ENCODE results near the gene FARS2.

The FARS2 gene

DNA sequence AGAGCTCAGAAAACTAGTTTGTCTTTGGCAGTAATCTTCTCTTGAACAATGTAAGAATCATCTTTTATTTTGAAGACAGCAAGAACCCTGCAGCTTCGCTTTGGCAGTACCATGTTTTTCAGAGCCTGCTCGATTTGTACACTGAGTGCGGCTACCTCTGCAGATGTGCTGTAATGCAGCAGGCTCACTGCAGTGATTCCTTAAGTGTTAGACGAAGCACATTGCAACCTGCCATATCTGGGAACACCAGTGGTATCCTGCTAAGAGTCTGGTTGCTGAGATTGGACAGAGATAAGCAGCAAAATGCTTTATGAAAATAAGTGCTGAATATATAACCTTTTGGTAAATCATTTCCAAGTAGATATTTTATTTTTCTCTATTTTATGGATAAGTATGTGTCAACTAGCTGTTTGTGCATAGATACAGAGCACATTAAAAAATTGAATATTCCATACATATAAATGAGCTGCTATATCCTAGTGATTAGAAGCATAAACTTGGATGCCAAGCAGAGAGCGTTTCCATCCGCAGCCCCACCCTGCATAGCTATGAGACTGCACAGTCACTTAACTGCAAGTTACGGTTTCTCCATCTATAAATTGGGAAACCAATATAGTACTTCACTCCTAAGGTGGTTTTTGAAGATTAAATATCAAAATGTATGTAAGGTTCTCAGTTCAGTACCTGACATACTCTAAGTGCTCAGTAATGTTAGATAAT, 328.3 kb downstream of the FARS2 start:
- TF ChIP-seq LEF1 (IDR thresholded peaks at IDR 0.05; ENCODE audit: borderline replicate concordance) (no peak), ELF4 (IDR thresholded peaks at IDR 0.05) (no peak), L3MBTL2 (conservative IDR thresholded peaks at IDR 0.05) (no peak)
- TF ChIP-seq, protein P1, sequence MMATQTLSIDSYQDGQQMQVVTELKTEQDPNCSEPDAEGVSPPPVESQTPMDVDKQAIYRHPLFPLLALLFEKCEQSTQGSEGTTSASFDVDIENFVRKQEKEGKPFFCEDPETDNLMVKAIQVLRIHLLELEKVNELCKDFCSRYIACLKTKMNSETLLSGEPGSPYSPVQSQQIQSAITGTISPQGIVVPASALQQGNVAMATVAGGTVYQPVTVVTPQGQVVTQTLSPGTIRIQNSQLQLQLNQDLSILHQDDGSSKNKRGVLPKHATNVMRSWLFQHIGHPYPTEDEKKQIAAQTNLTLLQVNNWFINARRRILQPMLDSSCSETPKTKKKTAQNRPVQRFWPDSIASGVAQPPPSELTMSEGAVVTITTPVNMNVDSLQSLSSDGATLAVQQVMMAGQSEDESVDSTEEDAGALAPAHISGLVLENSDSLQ (IDR thresholded peaks at IDR 0.05), result no peak
- no peak for DNase-seq (ENCODE audit: extremely low spot score)
- CTCF ChIA-PET, result no interaction called here
- POLR2A ChIA-PET, result no interaction called here

DNA sequence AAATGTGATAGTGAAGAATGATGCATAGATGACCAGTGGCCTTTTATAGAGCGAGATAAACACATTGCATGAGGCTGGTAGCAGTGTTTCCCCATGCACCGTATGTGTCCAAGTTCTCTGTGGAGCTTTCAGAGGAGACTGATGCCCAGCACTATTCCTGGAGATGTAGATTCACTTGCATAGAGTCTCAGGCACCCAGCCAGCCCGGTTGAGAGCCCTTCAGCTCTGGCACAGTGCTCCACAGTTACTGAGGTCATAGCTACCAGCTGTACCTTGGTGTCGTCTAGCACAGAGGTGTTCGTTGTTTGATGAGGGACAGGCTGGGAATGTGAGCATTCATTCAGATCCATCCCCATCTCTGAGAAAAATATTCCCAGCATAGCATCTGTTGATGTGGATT, 328.9 kb downstream of the FARS2 start:
- no peak for TF ChIP-seq CTBP1 (IDR thresholded peaks at IDR 0.05; ENCODE audit: borderline replicate concordance)
- TF ChIP-seq BHLHE40 (IDR thresholded peaks at IDR 0.05; ENCODE audit: borderline replicate concordance), result no peak
- no peak for TF ChIP-seq TARDBP (IDR thresholded peaks at IDR 0.05)
- no peak for TF ChIP-seq L3MBTL2 (conservative IDR thresholded peaks at IDR 0.05)
- no peak for TF ChIP-seq ZNF384 (IDR thresholded peaks at IDR 0.05)
- no peak for TF ChIP-seq HDGF (IDR thresholded peaks at IDR 0.05; ENCODE audit: borderline replicate concordance)
- ChIA-PET CTCF (no interaction called here), POLR2A (no interaction called here)
- no peak for DNase-seq (ENCODE audit: extremely low spot score)

DNA sequence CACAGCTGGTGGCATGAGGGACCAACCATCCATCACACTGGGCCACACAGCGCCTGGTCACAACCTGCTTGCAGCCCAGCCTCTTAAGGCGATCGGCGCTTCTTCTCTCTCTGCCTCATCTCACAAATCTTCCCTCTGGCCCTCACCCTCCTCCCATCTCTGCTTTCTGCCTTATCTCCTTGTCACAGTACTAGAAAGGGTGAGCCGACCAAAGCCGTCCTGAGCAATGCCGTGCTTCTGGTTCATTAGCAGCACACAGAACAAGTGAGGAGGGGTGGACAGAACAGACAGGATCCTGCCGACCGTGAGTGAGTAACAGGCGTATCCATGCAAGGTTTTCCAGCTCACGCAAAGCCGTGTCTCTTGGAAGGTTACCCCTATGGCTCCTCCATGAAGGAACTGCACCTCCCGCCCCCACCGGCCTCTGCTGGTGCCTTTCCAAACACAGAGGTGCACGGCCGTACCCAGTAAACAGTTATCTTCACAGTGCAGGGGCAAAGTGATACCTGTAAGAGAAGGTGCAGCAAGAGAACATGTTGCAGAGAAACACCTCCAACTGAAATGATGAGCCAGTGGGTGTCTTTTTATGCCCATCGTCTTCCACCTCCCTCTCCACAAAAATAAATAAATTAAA, 331.7 kb downstream of the FARS2 start:
- DNase-seq (ENCODE audit: extremely low spot score), result no peak
- ChIA-PET CTCF (no interaction called here), POLR2A (no interaction called here)
- no peak for TF ChIP-seq ZNF384 (IDR thresholded peaks at IDR 0.05)
- TF ChIP-seq CTBP1 (IDR thresholded peaks at IDR 0.05; ENCODE audit: borderline replicate concordance), result no peak

DNA sequence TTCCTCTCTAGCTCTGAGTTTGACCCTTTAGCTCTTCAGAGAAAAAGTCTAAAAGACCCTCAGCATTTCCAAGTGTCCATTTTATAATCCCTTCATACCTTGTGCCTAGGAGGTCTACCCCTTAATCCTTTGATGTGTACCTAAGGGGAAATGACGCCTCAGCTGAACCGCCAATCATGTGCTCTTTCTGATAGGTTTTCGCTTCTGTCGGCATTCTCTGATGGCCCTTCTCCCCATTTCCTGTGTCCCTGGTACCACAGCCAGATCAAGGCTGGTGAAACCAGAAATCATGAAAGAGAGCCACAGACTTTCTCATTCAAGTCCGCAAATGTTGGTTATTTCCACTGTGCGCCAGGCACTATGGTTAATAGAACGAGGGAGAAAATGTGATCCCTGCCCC, 333.9 kb downstream of the FARS2 start:
- ChIA-PET CTCF (no interaction called here), POLR2A (no interaction called here)
- no peak for TF ChIP-seq SUZ12 (IDR thresholded peaks at IDR 0.05)
- TF ChIP-seq FOXM1 (IDR thresholded peaks at IDR 0.05; ENCODE audit: borderline replicate concordance), result no peak
- TF ChIP-seq ELF4 (IDR thresholded peaks at IDR 0.05), result no peak
- TF ChIP-seq SP1 (IDR thresholded peaks at IDR 0.05), result no peak
- TF ChIP-seq TARDBP (IDR thresholded peaks at IDR 0.05), result no peak
- TF ChIP-seq ARNT (IDR thresholded peaks at IDR 0.05), result no peak
- TF ChIP-seq LEF1 (IDR thresholded peaks at IDR 0.05; ENCODE audit: borderline replicate concordance), result no peak
- DNase-seq (ENCODE audit: extremely low spot score), result no peak

DNA sequence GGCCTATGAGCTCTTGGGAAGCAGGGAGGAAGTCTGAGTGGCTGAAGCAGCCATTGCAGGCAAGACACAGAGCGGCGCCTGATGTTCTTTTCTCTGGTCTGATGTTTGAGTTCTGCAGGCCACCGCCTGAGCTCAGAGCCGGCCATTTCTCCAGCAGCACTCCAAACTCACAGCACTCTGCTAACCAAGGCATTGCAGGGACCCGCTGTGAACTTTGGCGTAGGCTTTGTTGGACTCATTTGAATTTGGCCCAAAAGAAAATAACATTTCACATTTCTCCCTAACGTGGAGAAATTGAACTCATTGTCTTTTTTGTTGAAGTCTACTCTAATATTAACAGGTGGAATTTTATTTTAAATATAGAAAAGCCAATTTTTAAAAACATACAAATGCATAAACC, 336.1 kb downstream of the FARS2 start:
- ChIA-PET CTCF (no interaction called here), POLR2A (no interaction called here)
- TF ChIP-seq ELF4 (IDR thresholded peaks at IDR 0.05), result no peak
- TF ChIP-seq NFRKB (IDR thresholded peaks at IDR 0.05), result no peak
- TF ChIP-seq FOXK2 (IDR thresholded peaks at IDR 0.05), result no peak
- TF ChIP-seq FOXM1 (IDR thresholded peaks at IDR 0.05; ENCODE audit: borderline replicate concordance), result no peak
- no peak for TF ChIP-seq LEF1 (IDR thresholded peaks at IDR 0.05; ENCODE audit: borderline replicate concordance)
- TF ChIP-seq FOXA1 (IDR thresholded peaks at IDR 0.05), result no peak
- no peak for TF ChIP-seq BHLHE40 (IDR thresholded peaks at IDR 0.05; ENCODE audit: borderline replicate concordance)
- TF ChIP-seq CTBP1 (IDR thresholded peaks at IDR 0.05; ENCODE audit: borderline replicate concordance), result no peak
- TF ChIP-seq SP1 (IDR thresholded peaks at IDR 0.05), result no peak
- no peak for TF ChIP-seq SUZ12 (IDR thresholded peaks at IDR 0.05)
- no peak for TF ChIP-seq ZNF384 (IDR thresholded peaks at IDR 0.05)
- no peak for TF ChIP-seq L3MBTL2 (conservative IDR thresholded peaks at IDR 0.05)
- no peak for TF ChIP-seq TARDBP (IDR thresholded peaks at IDR 0.05)
- TF ChIP-seq, protein P1 (IDR thresholded peaks at IDR 0.05), result no peak
- no peak for TF ChIP-seq HDGF (IDR thresholded peaks at IDR 0.05; ENCODE audit: borderline replicate concordance)
- TF ChIP-seq ARNT (IDR thresholded peaks at IDR 0.05), result no peak
- no peak for DNase-seq (ENCODE audit: extremely low spot score)

DNA sequence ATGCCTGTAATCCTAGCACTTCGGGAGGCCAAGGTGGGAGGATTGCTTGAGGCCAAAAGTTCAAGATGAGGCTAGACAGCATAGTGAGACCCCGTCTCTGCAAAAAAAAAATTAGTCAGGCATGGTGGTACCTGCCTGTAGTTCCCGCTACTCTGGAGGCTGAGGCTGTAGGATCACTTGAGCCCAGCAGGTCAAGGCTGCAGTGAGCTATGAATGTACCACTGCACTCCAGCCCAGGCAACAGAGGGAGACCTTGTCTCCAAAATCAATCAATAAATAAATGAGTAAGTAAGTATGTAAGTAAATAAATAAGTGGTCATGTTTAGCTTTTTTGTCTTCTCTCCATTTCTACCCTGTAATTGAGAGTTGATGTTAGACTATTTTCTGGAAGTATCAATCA, 336.8 kb downstream of the FARS2 start:
- ChIA-PET CTCF (no interaction called here), POLR2A (no interaction called here)
- TF ChIP-seq BHLHE40 (IDR thresholded peaks at IDR 0.05; ENCODE audit: borderline replicate concordance), result no peak
- no peak for TF ChIP-seq SP1 (IDR thresholded peaks at IDR 0.05)
- TF ChIP-seq, protein P1 (IDR thresholded peaks at IDR 0.05), result no peak
- no peak for DNase-seq (ENCODE audit: extremely low spot score)

DNA sequence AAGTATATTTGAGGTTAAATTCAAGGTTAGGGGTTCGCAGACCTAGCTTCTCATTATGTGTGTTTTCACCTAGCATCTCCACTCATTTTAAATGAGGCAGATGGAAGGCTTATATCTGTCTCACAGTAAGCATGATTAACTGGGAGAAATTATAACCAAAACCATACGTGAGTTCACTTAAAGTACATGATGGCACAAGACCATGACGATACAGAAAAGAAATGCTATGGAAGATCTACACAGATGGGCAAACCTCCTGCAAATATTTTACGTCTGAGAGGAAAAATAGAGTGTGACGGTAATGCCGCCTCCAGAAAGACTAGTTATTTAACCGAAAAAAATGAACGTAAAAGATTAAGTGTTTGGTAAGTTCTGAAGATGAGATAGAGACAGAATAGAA, 337.8 kb downstream of the FARS2 start:
- no peak for DNase-seq (ENCODE audit: extremely low spot score)
- POLR2A ChIA-PET, result no interaction called here
- CTCF ChIA-PET, result no interaction called here

More for the DNA sequence above, 337.8 kb downstream of the FARS2 start:
- no peak for TF ChIP-seq NFRKB (IDR thresholded peaks at IDR 0.05)
- TF ChIP-seq, protein P1 (IDR thresholded peaks at IDR 0.05), result no peak
- no peak for TF ChIP-seq FOXK2 (IDR thresholded peaks at IDR 0.05)
- TF ChIP-seq ZNF384 (IDR thresholded peaks at IDR 0.05), result no peak
- no peak for TF ChIP-seq FOXA1 (IDR thresholded peaks at IDR 0.05)
- no peak for TF ChIP-seq CTBP1 (IDR thresholded peaks at IDR 0.05; ENCODE audit: borderline replicate concordance)
- TF ChIP-seq TARDBP (IDR thresholded peaks at IDR 0.05), result no peak
- TF ChIP-seq BHLHE40 (IDR thresholded peaks at IDR 0.05; ENCODE audit: borderline replicate concordance), result no peak
- no peak for TF ChIP-seq ARNT (IDR thresholded peaks at IDR 0.05)
- TF ChIP-seq ELF4 (IDR thresholded peaks at IDR 0.05), result no peak
- no peak for TF ChIP-seq HDGF (IDR thresholded peaks at IDR 0.05; ENCODE audit: borderline replicate concordance)
- no peak for TF ChIP-seq LEF1 (IDR thresholded peaks at IDR 0.05; ENCODE audit: borderline replicate concordance)
- no peak for TF ChIP-seq L3MBTL2 (conservative IDR thresholded peaks at IDR 0.05)
- TF ChIP-seq SUZ12 (IDR thresholded peaks at IDR 0.05), result no peak
- no peak for TF ChIP-seq FOXM1 (IDR thresholded peaks at IDR 0.05; ENCODE audit: borderline replicate concordance)
- no peak for TF ChIP-seq SP1 (IDR thresholded peaks at IDR 0.05)
